ENCODE results near the gene RGL2.

- TF ChIP-seq CTCF (IDR thresholded peaks at IDR 0.05) (no peak), ZFX (IDR thresholded peaks at IDR 0.05; ENCODE audit: borderline replicate concordance) (no peak)
Measured at GRCh38 chr6:33278392-33278741, 20.4 kb downstream of the RGL2 start.
